AG10803 (cell line): ENCODE measurements around the gene FBXO2.

Experiments
- DNase-seq: peaks from one replicate; pipeline ENCODE4 v3.0.0; 2010; ENCODE audit warnings: low read depth
- H3K4me3 ChIP-seq: 2 replicates; pipeline ENCODE4 v1.5.1; 2011; ENCODE audit warnings: mild to moderate bottlenecking, low read length, control low read depth
- TF ChIP-seq, protein P1 (sequence below): conservative IDR thresholded peaks from 2 replicates; pipeline ENCODE4 v1.5.1; 2011; ENCODE audit warnings: mild to moderate bottlenecking, low read length, control low read depth, inconsistent platforms

Gene FBXO2

GRCh38 chr1:11628767-11629166 is 25.5 kb downstream of the FBXO2 start:
- no peak overlapping the region for H3K4me3 ChIP-seq
- TF ChIP-seq, protein P1, sequence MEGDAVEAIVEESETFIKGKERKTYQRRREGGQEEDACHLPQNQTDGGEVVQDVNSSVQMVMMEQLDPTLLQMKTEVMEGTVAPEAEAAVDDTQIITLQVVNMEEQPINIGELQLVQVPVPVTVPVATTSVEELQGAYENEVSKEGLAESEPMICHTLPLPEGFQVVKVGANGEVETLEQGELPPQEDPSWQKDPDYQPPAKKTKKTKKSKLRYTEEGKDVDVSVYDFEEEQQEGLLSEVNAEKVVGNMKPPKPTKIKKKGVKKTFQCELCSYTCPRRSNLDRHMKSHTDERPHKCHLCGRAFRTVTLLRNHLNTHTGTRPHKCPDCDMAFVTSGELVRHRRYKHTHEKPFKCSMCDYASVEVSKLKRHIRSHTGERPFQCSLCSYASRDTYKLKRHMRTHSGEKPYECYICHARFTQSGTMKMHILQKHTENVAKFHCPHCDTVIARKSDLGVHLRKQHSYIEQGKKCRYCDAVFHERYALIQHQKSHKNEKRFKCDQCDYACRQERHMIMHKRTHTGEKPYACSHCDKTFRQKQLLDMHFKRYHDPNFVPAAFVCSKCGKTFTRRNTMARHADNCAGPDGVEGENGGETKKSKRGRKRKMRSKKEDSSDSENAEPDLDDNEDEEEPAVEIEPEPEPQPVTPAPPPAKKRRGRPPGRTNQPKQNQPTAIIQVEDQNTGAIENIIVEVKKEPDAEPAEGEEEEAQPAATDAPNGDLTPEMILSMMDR, result no peak
- DNase-seq, result no peak

GRCh38 chr1:11626551-11626950 is 27.7 kb downstream of the FBXO2 start:
- TF ChIP-seq, protein P1, result no peak
- no peak for DNase-seq

DNA sequence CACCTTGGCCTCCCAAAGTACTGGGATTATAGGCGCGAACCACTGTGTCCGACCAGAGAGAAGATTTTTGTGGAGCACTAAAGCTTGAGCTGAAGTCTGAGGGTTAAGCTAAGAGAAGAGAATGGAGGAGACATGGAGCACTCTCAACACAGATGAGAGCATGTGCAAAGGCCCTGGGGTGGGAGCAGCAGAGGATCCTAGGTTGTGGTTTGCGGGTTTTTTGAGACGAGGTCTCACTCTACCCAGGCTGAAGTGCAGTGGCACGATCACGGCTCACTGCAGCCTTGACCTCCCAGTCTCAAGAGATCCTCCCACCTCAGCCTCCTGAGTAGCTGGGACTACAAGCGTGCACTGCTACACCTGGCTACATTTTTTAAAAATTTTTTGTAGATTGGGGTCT is 30.5 kb downstream of the FBXO2 start:
- TF ChIP-seq, protein P1, result no peak
- no peak overlapping the region for H3K4me3 ChIP-seq
- DNase-seq, result no peak

More at GRCh38 chr1:11626551-11626950, 27.7 kb downstream of the FBXO2 start:
- H3K4me3 ChIP-seq, result no peak overlapping the region

- no peak overlapping the region for H3K4me3 ChIP-seq
- TF ChIP-seq, protein P1, result no peak
- DNase-seq, result no peak
Measured at GRCh38 chr1:11622398-11622797, 31.8 kb downstream of the FBXO2 start.

DNA sequence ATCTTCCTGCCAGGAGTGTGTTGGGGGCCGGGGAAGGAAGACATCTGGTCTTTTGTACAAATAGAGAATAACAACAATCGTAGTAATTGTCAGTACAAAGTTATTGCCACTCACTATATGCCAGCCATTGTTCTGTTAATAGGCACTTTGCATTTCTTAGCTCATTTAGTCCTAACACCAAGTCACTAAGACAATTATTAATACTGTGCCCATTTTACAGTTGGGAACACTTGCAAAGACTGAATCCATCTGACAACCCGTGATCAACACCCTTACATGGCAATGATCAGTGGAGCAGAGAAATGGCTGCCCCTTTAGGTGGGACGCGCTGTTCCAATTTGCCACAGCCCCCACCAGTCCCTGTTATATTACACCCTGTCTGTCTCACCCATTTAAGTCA is 33.3 kb downstream of the FBXO2 start:
- DNase-seq, result no peak
- no peak overlapping the region for H3K4me3 ChIP-seq
- TF ChIP-seq, protein P1, result no peak

DNA sequence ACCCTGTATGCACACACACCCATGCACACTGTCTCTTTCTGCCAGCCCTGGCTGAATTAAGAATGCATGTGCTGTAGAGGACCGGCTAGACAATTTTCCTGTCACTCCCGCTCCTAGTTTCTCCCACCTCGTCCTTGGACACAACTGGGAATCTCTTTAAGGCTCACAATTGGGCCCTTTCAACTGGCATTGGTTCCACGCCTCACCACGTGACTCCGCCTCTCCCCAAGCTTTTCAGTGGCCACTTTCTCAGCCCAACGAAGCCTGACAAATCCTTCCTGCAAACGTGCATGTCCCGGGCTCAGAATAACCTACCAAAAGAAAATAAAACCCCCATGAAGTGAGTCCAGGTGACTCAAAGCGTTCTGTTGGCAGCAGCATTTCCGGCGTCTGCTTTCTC is 33.8 kb downstream of the FBXO2 start:
- H3K4me3 ChIP-seq, result no peak overlapping the region
- TF ChIP-seq, protein P1, result no peak
- DNase-seq, result no peak

- DNase-seq, result no peak
- TF ChIP-seq, protein P1, result no peak
- no peak overlapping the region for H3K4me3 ChIP-seq
Measured at GRCh38 chr1:11617741-11618140, 36.5 kb downstream of the FBXO2 start.
